HG02588 (cell line): Measurements from ENCODE around the gene TMPRSS2.

ENCODE experiments used
- ATAC-seq: cut with Tn5 transposase; IDR thresholded peaks from one replicate; pipeline ENCODE4 v1.9.1; 2021; ENCODE audit warnings: mild to moderate bottlenecking, moderate library complexity; ENCODE audit not compliant: unreplicated experiment

TMPRSS2 gene

DNA sequence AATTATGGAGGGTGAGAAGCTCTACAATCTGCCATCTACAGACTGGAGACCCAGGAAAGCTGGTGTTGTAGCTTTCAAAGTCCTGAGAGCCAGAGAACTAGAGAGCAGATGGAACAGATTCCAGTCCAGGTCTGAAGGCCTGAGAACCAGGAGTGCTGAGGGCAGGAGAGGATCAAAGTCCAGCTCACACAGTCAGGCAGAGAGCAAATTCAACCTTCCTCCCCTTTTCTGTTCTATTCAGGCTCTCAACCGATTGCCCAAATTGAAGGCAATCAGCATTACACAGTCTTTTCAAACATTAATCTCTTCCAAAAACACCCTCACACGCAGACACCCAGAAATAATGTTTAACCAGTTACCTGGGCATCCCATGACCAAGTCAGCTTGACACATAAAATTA lies 2.5 kb upstream of the TMPRSS2 start:
- ATAC-seq = no peak

DNA sequence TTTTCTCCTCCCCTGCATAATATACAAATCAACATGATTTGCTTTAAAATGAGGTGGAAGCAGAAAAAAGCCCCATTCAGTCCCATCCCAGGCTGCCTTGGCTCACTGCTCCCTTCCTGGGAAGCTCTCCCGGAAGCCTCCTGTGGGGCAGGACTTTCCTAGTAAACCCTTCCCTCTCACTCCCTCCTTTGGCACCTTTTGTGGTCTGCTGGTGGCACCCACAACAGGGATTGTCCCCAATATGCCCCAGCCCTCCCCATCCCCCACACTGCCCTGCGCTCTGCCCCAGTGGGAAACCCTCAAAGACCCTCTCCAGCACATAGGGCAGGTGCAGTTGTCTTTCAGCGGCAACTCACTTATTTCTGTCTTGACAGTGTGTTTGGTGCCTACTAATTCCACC lies 1.8 kb upstream of the TMPRSS2 start:
- no peak for ATAC-seq

DNA sequence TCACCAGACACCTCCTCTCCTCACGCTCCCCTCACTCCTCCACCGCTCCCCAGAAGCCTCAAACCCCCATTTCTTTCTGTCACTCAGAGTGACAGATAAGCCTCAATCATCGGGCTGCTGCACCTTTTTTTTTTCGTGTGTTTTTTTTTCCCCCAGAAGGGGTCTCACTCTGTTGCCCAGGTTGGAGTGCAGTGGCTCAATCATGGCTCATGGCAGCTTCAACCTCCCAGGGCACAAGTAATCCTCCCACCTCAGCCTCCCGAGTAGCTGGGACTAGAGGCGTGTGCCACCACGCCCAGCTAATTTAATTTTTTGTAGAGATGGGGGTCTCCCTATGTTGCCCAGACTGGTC lies 1.2 kb upstream of the TMPRSS2 start:
- no peak for ATAC-seq

DNA sequence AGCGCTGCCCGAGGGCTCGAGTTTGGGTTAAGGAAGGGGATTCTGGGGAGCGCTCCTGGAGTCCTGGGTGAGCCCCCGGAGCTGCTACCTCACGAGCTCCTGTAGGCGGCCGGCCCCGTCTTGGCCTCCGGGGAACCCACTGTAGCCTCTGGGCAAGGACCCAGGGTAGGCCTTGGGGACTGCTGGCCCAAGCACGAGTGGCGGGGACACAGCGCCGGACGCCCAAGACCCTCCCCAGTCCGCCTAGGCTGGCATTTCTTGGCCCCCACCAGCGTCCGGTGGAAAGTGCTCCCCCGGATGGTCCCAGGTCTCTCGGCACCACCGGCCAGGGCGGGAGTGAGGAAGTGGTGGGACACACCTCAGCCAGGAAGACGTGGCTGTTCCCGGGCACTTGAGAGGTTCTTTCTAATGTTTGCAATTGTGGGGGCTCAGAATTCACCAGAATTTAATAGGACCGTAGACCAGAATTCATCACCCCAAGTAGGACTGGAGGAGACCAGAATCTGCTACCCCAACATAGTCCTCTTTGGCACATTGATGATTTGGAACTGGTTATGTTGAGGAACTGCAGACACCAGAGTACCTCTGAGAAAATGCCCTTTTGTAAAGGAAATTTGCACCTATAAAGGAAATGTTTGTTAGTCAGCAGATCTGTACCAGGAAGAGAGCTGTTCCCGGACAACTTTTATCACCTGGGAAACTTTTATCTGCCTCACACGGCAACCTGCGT lies 622 bp upstream of the TMPRSS2 start:
- no peak for ATAC-seq

- no peak for ATAC-seq
Observed at GRCh38 chr21:41506611-41507520, 1.1 kb downstream of the TMPRSS2 start.

- no peak for ATAC-seq
Observed at GRCh38 chr21:41506005-41506594, 1.9 kb downstream of the TMPRSS2 start.

DNA sequence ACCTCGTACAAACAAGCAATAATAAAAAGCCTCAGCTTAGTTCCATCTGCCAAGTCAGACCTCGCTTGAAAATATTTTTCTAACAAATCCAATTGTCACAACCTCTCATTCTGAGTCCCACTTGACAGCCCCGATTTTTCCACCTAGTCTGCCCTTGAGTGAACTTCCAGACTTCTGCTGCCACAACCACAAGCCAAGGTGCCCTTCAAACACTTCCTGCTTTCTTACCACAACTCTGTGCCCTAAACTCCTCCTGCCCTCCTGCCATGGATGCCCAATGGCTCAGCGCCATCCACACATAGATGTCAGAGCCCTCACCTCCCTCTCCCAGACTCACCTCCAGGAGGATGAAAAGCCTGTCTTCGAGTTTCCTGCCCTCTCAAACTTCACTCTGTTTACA lies 3.9 kb downstream of the TMPRSS2 start:
- no peak for ATAC-seq

- no peak for ATAC-seq
Observed at GRCh38 chr21:41503331-41503730, 4.6 kb downstream of the TMPRSS2 start.

GRCh38 chr21:41501919-41502318 lies 6.0 kb downstream of the TMPRSS2 start:
- ATAC-seq = no peak

GRCh38 chr21:41500931-41501381 lies 7.0 kb downstream of the TMPRSS2 start:
- no peak for ATAC-seq

- ATAC-seq = no peak
Observed at GRCh38 chr21:41500363-41500762, 7.6 kb downstream of the TMPRSS2 start.

DNA sequence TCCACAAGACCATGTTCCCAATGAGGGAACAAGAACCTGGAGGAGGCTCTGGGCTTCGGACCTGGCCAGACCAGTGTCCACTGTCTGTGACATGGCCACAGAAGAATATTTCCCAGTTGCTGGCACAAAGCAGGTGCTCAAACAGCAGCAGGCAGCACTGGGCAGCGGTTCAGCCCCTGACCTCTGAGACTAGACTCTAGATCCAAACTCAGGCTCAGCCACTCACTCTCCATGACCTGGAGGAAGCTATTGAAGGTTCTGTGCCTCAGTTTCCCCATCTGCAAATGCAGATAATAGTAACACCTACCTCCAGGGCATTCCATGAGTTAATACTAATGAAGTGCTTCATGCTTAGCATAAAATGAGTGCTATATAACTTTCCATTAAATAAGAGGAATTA lies 8.0 kb downstream of the TMPRSS2 start:
- ATAC-seq = no peak

DNA sequence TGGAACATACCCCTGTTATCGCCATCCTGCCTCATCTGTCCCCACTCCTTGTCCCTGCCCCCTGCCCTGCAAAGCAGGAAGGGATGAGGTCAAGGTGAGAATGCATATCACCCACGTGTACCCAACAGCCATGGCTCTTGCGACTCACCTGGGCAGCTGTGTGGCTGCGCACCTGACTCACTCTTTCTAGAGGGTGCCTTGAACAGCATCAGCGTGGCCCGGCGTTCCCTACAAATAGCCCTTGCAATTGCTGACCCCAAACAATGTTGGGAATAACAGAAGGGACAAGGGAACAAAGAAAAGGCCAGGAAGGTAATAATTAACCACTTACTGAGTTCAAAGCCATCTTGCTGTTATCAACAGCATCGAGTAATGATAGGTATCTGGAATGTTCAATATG lies 10.2 kb downstream of the TMPRSS2 start:
- no peak for ATAC-seq

- ATAC-seq = no peak
Observed at GRCh38 chr21:41497008-41497407, 10.9 kb downstream of the TMPRSS2 start.

DNA sequence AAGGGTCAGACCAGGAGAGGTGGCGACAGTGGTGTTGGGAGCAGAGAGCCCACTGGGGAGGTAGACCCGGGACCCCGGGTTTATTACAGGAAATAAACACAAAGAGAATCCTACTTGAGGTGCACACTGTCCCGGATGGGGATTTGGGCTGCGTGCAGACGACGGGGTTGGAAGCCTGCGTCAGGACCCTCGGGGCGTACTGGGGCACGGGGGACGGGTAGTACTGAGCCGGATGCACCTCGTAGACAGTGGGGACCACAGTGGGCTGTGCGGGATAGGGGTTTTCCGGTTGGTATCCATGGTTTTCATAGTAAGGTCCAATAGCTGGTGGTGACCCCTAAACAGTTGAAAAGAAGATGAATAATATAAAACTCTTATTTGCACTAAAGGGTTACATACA lies 13.7 kb downstream of the TMPRSS2 start:
- no peak for ATAC-seq

- no peak for ATAC-seq
Observed at GRCh38 chr21:41491412-41491811, 16.5 kb downstream of the TMPRSS2 start.

DNA sequence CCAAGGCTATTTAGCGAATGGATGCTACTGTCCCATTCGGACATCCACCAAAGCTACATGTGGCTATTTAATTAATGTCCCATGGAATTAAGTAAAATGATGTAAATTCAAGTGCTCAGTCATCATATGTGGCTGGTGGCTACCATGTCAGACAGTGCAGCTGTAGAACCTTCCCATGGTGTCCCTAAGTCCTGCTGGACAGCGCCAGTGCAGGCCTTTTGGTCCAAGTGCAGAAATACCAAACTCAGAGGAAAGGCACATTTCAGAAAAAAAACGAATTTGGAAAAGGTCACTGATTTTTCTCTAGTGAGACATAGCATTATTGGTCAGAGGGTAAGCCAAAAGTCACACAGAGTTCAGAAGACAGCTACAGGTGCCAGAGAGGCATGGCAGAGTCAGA lies 17.6 kb downstream of the TMPRSS2 start:
- ATAC-seq = no peak

GRCh38 chr21:41489329-41489728 lies 18.6 kb downstream of the TMPRSS2 start:
- ATAC-seq = no peak

DNA sequence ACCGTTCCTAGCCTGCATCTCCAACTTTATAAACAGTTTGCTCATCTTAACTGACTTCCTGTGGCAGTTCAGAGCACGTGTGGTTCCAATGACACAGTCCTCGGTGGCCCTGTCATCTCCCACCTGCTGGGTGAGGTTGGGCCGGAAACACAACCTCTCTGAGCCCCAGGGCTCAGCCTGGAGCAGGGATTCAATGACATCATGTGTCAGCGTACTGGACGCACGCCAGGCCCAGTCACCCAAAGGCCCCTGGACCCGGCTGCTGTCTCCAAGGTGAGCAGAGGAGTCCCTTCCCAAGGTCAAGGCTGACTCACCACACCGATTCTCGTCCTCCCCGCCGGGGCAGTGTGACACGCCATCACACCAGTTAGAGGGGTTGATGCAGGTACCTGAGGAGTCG lies 19.9 kb downstream of the TMPRSS2 start:
- ATAC-seq = no peak

- ATAC-seq = no peak
Observed at GRCh38 chr21:41487082-41487481, 20.9 kb downstream of the TMPRSS2 start.

GRCh38 chr21:41483973-41484372 lies 24.0 kb downstream of the TMPRSS2 start:
- no peak for ATAC-seq

- ATAC-seq = no peak
Observed at GRCh38 chr21:41483415-41483814, 24.5 kb downstream of the TMPRSS2 start.
